Measurements from ENCODE around the gene OR2J3. TPM values are rescaled to one million over a fixed set of nuclear protein-coding genes. Genes with fewer than 3 reads are reported as not detected.

The OR2J3 gene
- total RNA-seq, 1 experiment from 2014 or later: not detected

Other genes starting within 250 kb of the OR2J3 start
- 88.1 and 104 TPM in 2 replicates for gene TRIM27, start 184.1 kb upstream of the OR2J3 start, total RNA-seq (2014; rRNA removed; shearing (Covaris generic))
- gene ZNF311, start 102.7 kb upstream of the OR2J3 start, total RNA-seq (2014; rRNA removed; shearing (Covaris generic)): 4.6 and 5.3 TPM in 2 replicates
- not detected in 2 replicates for gene OR2W1, start 62.9 kb upstream of the OR2J3 start, total RNA-seq (2014; rRNA removed; shearing (Covaris generic))
- gene OR2B3, start 20.7 kb upstream of the OR2J3 start, total RNA-seq (2014; rRNA removed; shearing (Covaris generic)): not detected in 2 replicates
- gene OR2J1, start 8.6 kb upstream of the OR2J3 start, total RNA-seq (2014; rRNA removed; shearing (Covaris generic)): not detected in 2 replicates
- gene OR2J2, start 62.8 kb downstream of the OR2J3 start, total RNA-seq (2014; rRNA removed; shearing (Covaris generic)): not detected in 2 replicates
- not detected in 2 replicates for gene OR14J1, start 193.6 kb downstream of the OR2J3 start, total RNA-seq (2014; rRNA removed; shearing (Covaris generic))